Spleen (tissue), 7 donors: ENCODE measurements around the gene CAMTA1.

Experiments used
- CTCF ChIP-seq, 11 experiments: fragments of 200-600 bp in 7 of 11; fragments of 450-650 bp in 4 of 11; sonication (generic) in 4 of 11; IDR thresholded peaks in 8 of 11; conservative IDR thresholded peaks in 3 of 11; 1 replicate in 7 of 11; 2 replicates in 4 of 11; pipeline versions ENCODE4 v1.4.0 to v1.8.0; 2016 to 2021; ENCODE audit warnings: antibody characterized with exemption in 11 of 11, inconsistent platforms in 4 of 11, mild to moderate bottlenecking in 1 of 11
- POLR2A ChIP-seq, 3 donors: fragments of 450-650 bp; IDR thresholded peaks; one replicate each; pipeline ENCODE4 v1.5.1; 2017; ENCODE audit warnings: antibody characterized with exemption in 3 of 3, mild to moderate bottlenecking in 1 of 3
- POLR2AphosphoS5 ChIP-seq, 3 donors: sonication (generic); formaldehyde crosslinking; IDR thresholded peaks; one replicate each; pipeline ENCODE4 v1.5.1; 2017; ENCODE audit warnings: antibody characterized with exemption in 3 of 3
- donor health status: DM: no; HTN: no; CAD: no; lungs with moderate emphysema.
- donor health status: DM: no; HTN: no; CAD: no.
- donor health status: DM: no; HTN: no; CAD: no.

GRCh38 chr1:7345516-7345915 is 560.3 kb downstream of the CAMTA1 start:
- TF ChIP-seq POLR2A (IDR thresholded peaks at IDR 0.05) (no peak), CTCF (IDR thresholded peaks at IDR 0.05 in 8 of 11, conservative IDR thresholded peaks at IDR 0.05 in 3 of 11) (no peak), POLR2AphosphoS5 (IDR thresholded peaks at IDR 0.05) (no peak)
